Measurements from ENCODE around the gene ADRA2B. TPM values are rescaled to one million over a fixed set of nuclear protein-coding genes. Genes with fewer than 3 reads are reported as not detected.

ADRA2B gene
- total RNA-seq, 4 donors from 2014 or later = 0.42 to 2.4 (median 0.97) TPM

DNA sequence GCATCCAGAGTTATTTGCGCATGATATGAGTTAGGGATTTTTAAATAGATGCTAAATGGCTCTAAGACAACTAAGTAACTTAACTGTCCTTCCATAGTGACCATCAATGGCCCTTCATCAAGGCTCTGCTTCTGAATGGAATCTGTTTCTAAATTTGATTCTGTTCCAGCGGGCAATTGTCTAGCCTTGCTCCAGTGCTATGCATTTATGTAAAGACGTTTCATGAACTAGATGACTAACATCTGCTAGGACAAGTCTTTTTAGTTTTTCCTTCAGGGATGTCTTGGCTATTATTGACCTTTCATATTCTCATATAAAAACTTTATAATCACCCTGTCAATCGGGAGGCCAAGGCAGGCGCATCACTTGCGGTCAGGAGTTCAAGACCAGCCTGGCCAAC lies 12.1 kb upstream of the ADRA2B start:
- no peak overlapping the region for H3K4me3 ChIP-seq (ENCODE audit: low read depth, poor library complexity, severe bottlenecking)
- intact Hi-C loops (cut with DNase I; ENCODE audit: low total_unique reads) = no loop called here
- WGBS, 2 donors = 83 to 87% methylated on average over 6 of the region's 6 CpGs
- no peak for TF ChIP-seq POLR2A (IDR thresholded peaks at IDR 0.05)
- TF ChIP-seq, protein P1, sequence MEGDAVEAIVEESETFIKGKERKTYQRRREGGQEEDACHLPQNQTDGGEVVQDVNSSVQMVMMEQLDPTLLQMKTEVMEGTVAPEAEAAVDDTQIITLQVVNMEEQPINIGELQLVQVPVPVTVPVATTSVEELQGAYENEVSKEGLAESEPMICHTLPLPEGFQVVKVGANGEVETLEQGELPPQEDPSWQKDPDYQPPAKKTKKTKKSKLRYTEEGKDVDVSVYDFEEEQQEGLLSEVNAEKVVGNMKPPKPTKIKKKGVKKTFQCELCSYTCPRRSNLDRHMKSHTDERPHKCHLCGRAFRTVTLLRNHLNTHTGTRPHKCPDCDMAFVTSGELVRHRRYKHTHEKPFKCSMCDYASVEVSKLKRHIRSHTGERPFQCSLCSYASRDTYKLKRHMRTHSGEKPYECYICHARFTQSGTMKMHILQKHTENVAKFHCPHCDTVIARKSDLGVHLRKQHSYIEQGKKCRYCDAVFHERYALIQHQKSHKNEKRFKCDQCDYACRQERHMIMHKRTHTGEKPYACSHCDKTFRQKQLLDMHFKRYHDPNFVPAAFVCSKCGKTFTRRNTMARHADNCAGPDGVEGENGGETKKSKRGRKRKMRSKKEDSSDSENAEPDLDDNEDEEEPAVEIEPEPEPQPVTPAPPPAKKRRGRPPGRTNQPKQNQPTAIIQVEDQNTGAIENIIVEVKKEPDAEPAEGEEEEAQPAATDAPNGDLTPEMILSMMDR (IDR thresholded peaks at IDR 0.05) = no peak
- DNase-seq (ENCODE audit: low spot score in 2 of 2) = no peak

DNA sequence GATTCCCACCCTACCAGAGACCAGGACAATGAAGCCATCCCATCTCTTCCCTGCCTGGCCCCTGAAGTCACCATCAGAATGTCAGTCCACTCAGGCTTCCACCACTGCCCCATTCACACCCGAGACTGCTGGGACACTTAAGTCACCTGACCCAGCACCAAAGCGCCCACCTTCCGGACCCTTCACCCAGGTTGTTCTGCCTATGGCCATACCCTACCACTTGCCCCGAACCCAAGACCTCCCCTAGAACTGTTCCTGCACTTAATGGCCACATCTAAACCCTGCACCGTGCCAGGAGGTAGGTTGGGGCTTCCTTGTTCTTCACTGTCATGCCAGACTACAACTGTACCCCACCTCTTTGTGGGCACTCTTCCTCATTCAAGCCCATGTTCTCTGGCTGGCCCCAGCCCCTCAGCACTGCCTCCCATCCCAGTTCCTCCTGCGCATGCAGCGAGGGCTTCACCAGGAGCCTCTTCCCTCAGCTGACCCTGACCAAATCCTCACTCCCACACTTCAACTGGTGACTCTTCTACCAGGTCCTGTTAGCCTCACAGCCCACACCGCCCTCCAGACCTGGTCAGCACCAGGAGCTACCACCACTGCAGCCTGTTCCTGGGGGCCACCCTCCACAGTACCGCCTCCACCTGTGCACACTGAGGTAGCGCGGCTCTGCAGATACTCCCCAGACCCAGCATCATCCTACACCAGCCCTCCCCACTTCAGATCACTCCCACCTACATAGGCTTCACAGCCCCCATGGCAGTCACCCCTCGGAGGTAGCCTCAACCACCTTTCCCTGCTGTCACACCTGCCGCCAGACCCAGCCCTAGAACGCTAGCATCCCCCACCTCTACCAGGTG lies 8.3 kb upstream of the ADRA2B start:
- TF ChIP-seq, protein P1 (IDR thresholded peaks at IDR 0.05) = no peak
- no peak for TF ChIP-seq POLR2A (IDR thresholded peaks at IDR 0.05)
- DNase-seq (ENCODE audit: low spot score in 2 of 2) = no peak
- H3K4me3 ChIP-seq (ENCODE audit: low read depth, poor library complexity, severe bottlenecking) = no peak overlapping the region
- 92 to 93% methylated on average over 14 of the region's 14 CpGs for WGBS, 2 donors
- intact Hi-C loops (cut with DNase I; ENCODE audit: low total_unique reads) = no loop called here

DNA sequence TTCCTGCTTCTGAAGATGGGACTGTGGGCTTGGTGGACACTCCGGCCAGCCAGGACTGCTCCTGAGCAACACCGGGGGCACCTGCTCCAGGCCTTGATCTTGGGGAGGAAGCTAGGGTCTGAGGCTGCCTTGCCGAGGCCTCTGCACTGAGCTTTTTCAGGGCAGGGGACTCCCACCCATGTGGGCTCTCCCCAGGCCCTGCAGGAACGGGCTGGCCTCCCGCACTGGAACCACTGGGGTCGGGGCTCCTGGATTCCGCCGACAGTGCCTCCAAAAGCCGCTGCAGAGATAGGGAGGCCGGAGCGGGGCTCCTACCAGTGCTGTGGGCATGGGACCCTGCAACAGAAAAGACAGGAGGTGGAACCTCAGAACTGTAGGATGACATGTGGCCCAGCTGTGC lies 7.6 kb upstream of the ADRA2B start:
- no peak for TF ChIP-seq POLR2A (IDR thresholded peaks at IDR 0.05)
- TF ChIP-seq, protein P1 (IDR thresholded peaks at IDR 0.05) = no peak
- intact Hi-C loops (cut with DNase I; ENCODE audit: low total_unique reads) = no loop called here
- DNase-seq (ENCODE audit: low spot score in 2 of 2) = no peak
- WGBS, 2 donors = 93 to 96% methylated on average over 4 to 11 of the region's 11 CpGs
- H3K4me3 ChIP-seq (ENCODE audit: low read depth, poor library complexity, severe bottlenecking) = no peak overlapping the region

DNA sequence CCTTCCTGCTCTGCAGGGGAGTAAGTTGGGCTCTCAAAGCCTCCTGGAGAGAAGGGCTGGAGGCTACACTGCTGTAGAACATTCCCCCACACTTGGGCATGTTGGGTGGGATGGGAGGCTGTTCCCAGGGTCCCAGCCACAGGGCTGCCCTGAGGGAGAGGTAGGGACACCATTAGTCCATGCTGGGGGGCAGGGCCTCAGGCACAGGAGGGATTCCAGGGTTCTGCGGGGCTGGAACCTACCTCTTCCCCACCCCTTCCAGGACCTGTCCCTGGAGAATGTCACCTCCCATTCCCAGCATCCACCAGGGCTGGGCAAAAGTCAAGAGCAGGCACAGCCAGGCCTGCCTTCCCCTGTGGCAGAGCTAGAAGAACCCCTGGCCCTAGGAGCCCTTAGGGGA lies 6.9 kb upstream of the ADRA2B start:
- 56 to 69% methylated on average over 1 of the region's 1 CpG for WGBS, 2 donors
- intact Hi-C loops (cut with DNase I; ENCODE audit: low total_unique reads) = no loop called here
- TF ChIP-seq, protein P1 (IDR thresholded peaks at IDR 0.05) = no peak
- no peak for TF ChIP-seq POLR2A (IDR thresholded peaks at IDR 0.05)
- no peak for DNase-seq (ENCODE audit: low spot score in 2 of 2)
- H3K4me3 ChIP-seq (ENCODE audit: low read depth, poor library complexity, severe bottlenecking) = no peak overlapping the region

DNA sequence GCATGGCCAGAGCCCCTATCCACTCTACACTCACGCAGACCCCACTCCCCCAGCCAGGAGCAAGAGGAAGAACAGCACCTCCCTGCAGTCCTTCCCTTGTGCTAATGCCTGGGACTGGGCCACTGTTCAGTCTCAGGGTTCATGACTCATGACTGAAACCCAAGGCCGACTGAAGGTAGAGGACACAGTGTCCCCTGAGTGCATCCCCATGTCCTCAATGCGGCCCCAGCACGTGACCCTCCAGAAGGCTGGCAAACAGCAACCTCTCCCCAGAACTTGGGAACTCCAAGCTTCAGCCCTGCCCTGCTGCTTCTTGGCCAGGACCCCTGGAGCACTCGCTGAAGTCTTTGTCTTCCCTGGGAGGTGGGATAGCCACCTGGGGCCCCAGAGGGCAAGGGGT lies 6.0 kb upstream of the ADRA2B start:
- H3K4me3 ChIP-seq (ENCODE audit: low read depth, poor library complexity, severe bottlenecking) = no peak overlapping the region

DNA sequence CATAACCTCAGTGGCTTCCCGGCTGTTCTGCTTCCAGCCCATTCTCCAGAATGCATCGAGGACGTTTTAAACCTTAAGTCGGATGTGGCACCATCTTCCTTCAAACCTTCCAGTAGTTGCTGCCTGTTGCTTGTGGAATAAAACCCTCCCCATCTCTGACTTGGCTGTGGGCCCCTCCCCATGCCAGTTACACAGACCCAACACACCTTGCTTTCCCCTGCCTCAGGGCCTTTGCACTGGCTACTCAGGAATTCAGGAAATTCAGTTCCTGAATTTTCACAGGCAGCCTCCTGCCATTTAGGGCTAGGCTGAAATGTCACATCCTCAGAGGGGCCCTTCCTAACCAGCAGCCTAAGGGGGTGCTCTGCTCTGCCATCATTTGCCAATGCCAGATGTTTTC lies 5.0 kb upstream of the ADRA2B start:
- intact Hi-C loops (cut with DNase I; ENCODE audit: low total_unique reads) = no loop called here
- no peak for DNase-seq (ENCODE audit: low spot score in 2 of 2)
- TF ChIP-seq, protein P1 (IDR thresholded peaks at IDR 0.05) = no peak
- no peak for TF ChIP-seq POLR2A (IDR thresholded peaks at IDR 0.05)
- 85 to 92% methylated on average over 4 of the region's 4 CpGs for WGBS, 2 donors
- H3K4me3 ChIP-seq (ENCODE audit: low read depth, poor library complexity, severe bottlenecking) = no peak overlapping the region

More for the DNA sequence above, 6.0 kb upstream of the ADRA2B start:
- no peak for TF ChIP-seq POLR2A (IDR thresholded peaks at IDR 0.05)
- DNase-seq (ENCODE audit: low spot score in 2 of 2) = no peak
- intact Hi-C loops (cut with DNase I; ENCODE audit: low total_unique reads) = no loop called here
- WGBS, 2 donors = 73 to 87% methylated on average over 3 to 5 of the region's 5 CpGs

Measured in lower leg skin (tissue), 4 donors.